HepG2 (cell line): Measurements from ENCODE around the gene SAP25. TPM values are rescaled to one million over a fixed set of nuclear protein-coding genes. Genes with fewer than 3 reads are reported as not detected.

Experiments used
- CAMTA2 ChIP-seq: sonication (generic); formaldehyde crosslinking; IDR thresholded peaks from 2 replicates; pipeline ENCODE4 v1.4.0; 2020; ENCODE audit warnings: mild to moderate bottlenecking, missing genetic modification reagents, borderline replicate concordance
- MXI1 ChIP-seq: IDR thresholded peaks from 3 replicates; pipeline ENCODE4 v1.6.1; 2012; ENCODE audit warnings: low read depth, low read length, inconsistent platforms, borderline replicate concordance
- NONO ChIP-seq, 2 experiments: fragments of 450-650 bp in 1 of 2; sonication (generic) in 1 of 2; formaldehyde crosslinking in 1 of 2; IDR thresholded peaks in 1 of 2; conservative IDR thresholded peaks in 1 of 2; 2 replicates each; pipeline versions ENCODE4 v1.6.1 to v1.8.0; 2017 to 2022; ENCODE audit warnings: mild to moderate bottlenecking in 1 of 2, missing genetic modification reagents in 1 of 2, moderate library complexity in 1 of 2
- RBM22 ChIP-seq: fragments of 200-400 bp; formaldehyde crosslinking; optimal IDR thresholded peaks from 2 replicates; pipeline ENCODE3; 2017; ENCODE audit warnings: mild to moderate bottlenecking, low read length, moderate library complexity
- STAG1 ChIP-seq: sonication (generic); formaldehyde crosslinking; IDR thresholded peaks from 2 replicates; pipeline ENCODE4 v1.4.0; 2020; ENCODE audit warnings: missing genetic modification reagents
- TRIM24 ChIP-seq: sonication (generic); formaldehyde crosslinking; IDR thresholded peaks from 2 replicates; pipeline ENCODE4 v1.8.0; 2022; ENCODE audit warnings: mild to moderate bottlenecking, missing genetic modification reagents
- YEATS4 ChIP-seq: sonication (generic); formaldehyde crosslinking; IDR thresholded peaks from 2 replicates; pipeline ENCODE4 v1.4.0; 2020; ENCODE audit warnings: missing genetic modification reagents, borderline replicate concordance
- ZNF235 ChIP-seq: sonication (generic); formaldehyde crosslinking; IDR thresholded peaks from 2 replicates; pipeline ENCODE4 v1.8.1; 2023; ENCODE audit warnings: mild to moderate bottlenecking, missing genetic modification reagents, borderline replicate concordance
- ZNF274 ChIP-seq: sonication (generic); formaldehyde crosslinking; IDR thresholded peaks from 2 replicates; pipeline ENCODE4 v1.5.1; 2020; ENCODE audit warnings: mild to moderate bottlenecking, missing genetic modification reagents
- ZNF292 ChIP-seq: sonication (generic); formaldehyde crosslinking; IDR thresholded peaks from 2 replicates; pipeline ENCODE4 v1.8.1; 2022; ENCODE audit warnings: mild to moderate bottlenecking, low read depth, missing genetic modification reagents, borderline replicate concordance
- ZNF414 ChIP-seq: sonication (generic); formaldehyde crosslinking; IDR thresholded peaks from 2 replicates; pipeline ENCODE4 v1.5.0; 2020; ENCODE audit warnings: missing genetic modification reagents
- ZNF501 ChIP-seq: sonication (generic); formaldehyde crosslinking; IDR thresholded peaks from 2 replicates; pipeline ENCODE4 v1.5.1; 2020; ENCODE audit warnings: mild to moderate bottlenecking, moderate library complexity, missing genetic modification reagents
- ZNF574 ChIP-seq: sonication (generic); formaldehyde crosslinking; IDR thresholded peaks from 2 replicates; pipeline ENCODE4 v1.4.0; 2020; ENCODE audit warnings: missing genetic modification reagents
- ZNF678 ChIP-seq: sonication (generic); formaldehyde crosslinking; IDR thresholded peaks from 2 replicates; pipeline ENCODE4 v1.4.0; 2020; ENCODE audit warnings: mild to moderate bottlenecking, missing genetic modification reagents
- ZNF772 ChIP-seq: sonication (generic); formaldehyde crosslinking; IDR thresholded peaks from 2 replicates; pipeline ENCODE4 v1.5.0; 2020; ENCODE audit warnings: mild to moderate bottlenecking, missing genetic modification reagents
- ZNF891 ChIP-seq: sonication (generic); formaldehyde crosslinking; IDR thresholded peaks from 2 replicates; pipeline ENCODE4 v1.5.0; 2020; ENCODE audit warnings: mild to moderate bottlenecking, missing genetic modification reagents
- ZUFSP ChIP-seq: sonication (generic); formaldehyde crosslinking; IDR thresholded peaks from 2 replicates; pipeline ENCODE4 v1.9.0; 2021; ENCODE audit warnings: missing genetic modification reagents, mild to moderate bottlenecking, borderline replicate concordance
- polyA plus RNA-seq, 8 experiments: library from polyadenylated mRNA; depleted of rRNA in 3 of 8; stranded (reverse) in 7 of 8; unstranded in 1 of 8; fragments of >200 nt; fragmentation: Illumina TruSeq in 4 of 8; extraction: Trizol in 4 of 8; gene quantifications; 2 replicates each; pipeline versions ENCODE4 v1.2.1 to v1.2.3, GENCODE V29; 2011 to 2016; ENCODE audit warnings: low read depth in 4 of 8, missing spikeins in 1 of 8, mixed read lengths in 1 of 8; ENCODE audit not compliant: insufficient read depth in 1 of 8
- total RNA-seq, 5 experiments: library from RNA; depleted of rRNA; stranded (reverse); fragments of >200 nt; fragmentation: Illumina TruSeq; extraction: Trizol; gene quantifications; 2 replicates each; pipeline ENCODE4 v1.2.3, GENCODE V29; 2016; ENCODE audit warnings: low read depth in 1 of 5
- TF ChIP-seq, protein P1 (sequence below): sonication (generic); formaldehyde crosslinking; IDR thresholded peaks from 2 replicates; pipeline ENCODE4 v1.8.0; 2022; ENCODE audit warnings: low read depth, missing genetic modification reagents

Gene SAP25
- total and polyA plus RNA-seq, 2 of the 13 experiments (the other 11 are each of a cell fraction or from before 2014, with no cell fraction given), result 0.15 to 0.20 TPM

GRCh38 chr7:100570954-100571828, 2.5 kb downstream of the SAP25 start (continued):
- peak; percentile 59; the same call in 1 of the 2 replicates for TF ChIP-seq ZNF501 (CRISPR knock-in tag)
- TF ChIP-seq ZNF292 (CRISPR knock-in tag), result 0 out of 2 replicates have a peak, but pooled peaks have one; percentile 12
- TF ChIP-seq, protein P1, sequence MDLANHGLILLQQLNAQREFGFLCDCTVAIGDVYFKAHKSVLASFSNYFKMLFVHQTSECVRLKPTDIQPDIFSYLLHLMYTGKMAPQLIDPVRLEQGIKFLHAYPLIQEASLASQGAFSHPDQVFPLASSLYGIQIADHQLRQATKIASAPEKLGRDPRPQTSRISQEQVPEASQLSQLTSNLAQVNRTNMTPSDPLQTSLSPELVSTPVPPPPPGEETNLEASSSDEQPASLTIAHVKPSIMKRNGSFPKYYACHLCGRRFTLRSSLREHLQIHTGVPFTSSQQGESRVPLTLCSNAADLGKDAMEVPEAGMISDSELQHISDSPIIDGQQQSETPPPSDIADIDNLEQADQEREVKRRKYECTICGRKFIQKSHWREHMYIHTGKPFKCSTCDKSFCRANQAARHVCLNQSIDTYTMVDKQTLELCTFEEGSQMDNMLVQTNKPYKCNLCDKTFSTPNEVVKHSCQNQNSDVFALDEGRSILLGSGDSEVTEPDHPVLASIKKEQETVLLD (CRISPR knock-in tag), result no peak
- TF ChIP-seq MXI1, result 0 out of 3 replicates have a peak, but pooled peaks have one; percentile 16
- peak; percentile 91 for TF ChIP-seq RBM22
- TF ChIP-seq NONO (IDR thresholded peaks at IDR 0.05), result no peak
- TF ChIP-seq NONO (CRISPR knock-in tag; conservative IDR thresholded peaks at IDR 0.05), result peak; percentile 36
- no peak for TF ChIP-seq ZNF772
- TF ChIP-seq TRIM24 (CRISPR knock-in tag), result 0 out of 2 replicates have a peak, but pooled peaks have one; percentile 32
- TF ChIP-seq ZUFSP, result no peak
- 0 out of 2 replicates have a peak, but pooled peaks have one; percentile 17 for TF ChIP-seq ZNF574
- peak; percentile 21; the same call in 1 of the 2 replicates for TF ChIP-seq ZNF678 (CRISPR knock-in tag)
- no peak for TF ChIP-seq YEATS4 (CRISPR knock-in tag)
- no peak; the same call in 1 of the 2 replicates for TF ChIP-seq ZNF414 (CRISPR knock-in tag)
- 0 out of 2 replicates have a peak, but pooled peaks have one; percentile 46 for TF ChIP-seq ZNF235 (CRISPR knock-in tag)
- TF ChIP-seq STAG1 (CRISPR knock-in tag), result peak; percentile 19; the same call in 1 of the 2 replicates
- TF ChIP-seq ZNF274, result no peak; the same call in 1 of the 2 replicates
- no peak for TF ChIP-seq ZNF891 (CRISPR knock-in tag)
- peak; percentile 75 for TF ChIP-seq CAMTA2 (CRISPR knock-in tag)
